T-helper 1 cell treated with Interleukin-12 subunit alpha and Interleukin-12 subunit beta and Interleukin-4 antibody, amounts not matched to agents 30 μg/mL and 1 μg/mL, for 36 hours (primary cell): ENCODE results near the gene PIGR.

ENCODE experiments used
- H3K27ac Mint-ChIP-seq: one replicate; pipeline ENCODE4 v1.8.0; 2021; ENCODE audit warnings: mild to moderate bottlenecking, mixed read lengths
- H3K27me3 Mint-ChIP-seq: one replicate; pipeline ENCODE4 v1.8.0; 2021; ENCODE audit warnings: low read depth, mixed read lengths
- H3K36me3 Mint-ChIP-seq: one replicate; pipeline ENCODE4 v1.8.0; 2021; ENCODE audit warnings: low read depth, mixed read lengths
- H3K4me1 Mint-ChIP-seq: one replicate; pipeline ENCODE4 v1.8.0; 2021; ENCODE audit warnings: low read depth, mixed read lengths
- H3K4me3 Mint-ChIP-seq: one replicate; pipeline ENCODE4 v1.8.0; 2021; ENCODE audit warnings: mild to moderate bottlenecking, moderate library complexity, mixed read lengths
- H3K9me3 Mint-ChIP-seq: one replicate; pipeline ENCODE4 v1.8.0; 2021; ENCODE audit warnings: mixed read lengths

The PIGR gene

DNA sequence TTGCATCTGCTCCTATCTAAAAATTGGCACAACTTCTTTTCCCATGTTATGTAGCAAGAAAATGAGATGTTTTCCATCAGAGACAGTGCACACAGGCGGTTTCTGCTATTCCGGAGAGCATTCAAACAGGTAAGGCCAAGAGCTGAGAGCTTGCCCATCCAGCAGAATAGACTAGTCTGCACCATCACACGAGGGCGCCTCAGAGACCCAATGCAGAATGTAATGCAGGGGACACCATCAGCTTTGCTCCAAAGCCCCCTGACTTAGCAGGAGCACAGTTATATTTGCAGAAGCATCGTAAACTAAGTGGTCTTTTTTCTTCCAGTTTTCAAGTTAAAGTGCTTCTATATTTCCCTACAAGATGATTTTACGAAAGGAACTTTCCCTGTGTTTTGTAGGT, 44.3 kb downstream of the PIGR start:
- no peaks in the 10 kb centered on the region for H3K9me3 Mint-ChIP-seq
- H3K27me3 Mint-ChIP-seq, result no peaks in the 10 kb centered on the region
- H3K4me3 Mint-ChIP-seq, result no peak overlapping the region
- no peak overlapping the region for H3K27ac Mint-ChIP-seq
- peaks cover 40% of the 10 kb centered on the region for H3K36me3 Mint-ChIP-seq
- H3K4me1 Mint-ChIP-seq, result peaks cover 37% of the 10 kb centered on the region

GRCh38 chr1:206900149-206900548, 46.1 kb downstream of the PIGR start:
- H3K4me1 Mint-ChIP-seq, result peaks cover 26% of the 10 kb centered on the region
- no peak overlapping the region for H3K27ac Mint-ChIP-seq
- H3K36me3 Mint-ChIP-seq, result peaks cover 27% of the 10 kb centered on the region
- H3K4me3 Mint-ChIP-seq, result no peak overlapping the region
- H3K9me3 Mint-ChIP-seq, result no peaks in the 10 kb centered on the region
- no peaks in the 10 kb centered on the region for H3K27me3 Mint-ChIP-seq

DNA sequence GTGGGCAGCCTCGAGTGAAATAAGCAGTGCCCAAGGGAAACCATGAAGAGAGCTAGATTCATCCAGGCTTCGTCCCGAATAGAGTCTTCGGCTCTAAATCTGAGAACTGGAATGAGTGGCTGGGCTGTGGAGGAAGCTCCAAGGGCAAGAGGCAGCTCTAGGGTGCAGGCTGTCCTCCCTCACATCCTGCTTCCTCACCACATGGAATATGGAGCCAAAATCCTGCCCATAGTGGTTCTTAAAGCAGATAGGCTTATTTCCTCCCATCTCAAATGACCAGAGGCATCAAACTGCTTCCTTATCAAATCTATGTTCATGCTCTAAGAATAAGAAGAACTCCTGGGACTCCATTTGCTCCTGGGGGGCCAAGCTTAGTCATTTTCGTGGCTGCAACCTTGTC, 46.5 kb downstream of the PIGR start:
- Mint-ChIP-seq H3K9me3 (no peaks in the 10 kb centered on the region), H3K27ac (no peak overlapping the region), H3K36me3 (peaks cover 23% of the 10 kb centered on the region), H3K4me1 (peaks cover 21% of the 10 kb centered on the region), H3K4me3 (no peak overlapping the region), H3K27me3 (no peaks in the 10 kb centered on the region)

DNA sequence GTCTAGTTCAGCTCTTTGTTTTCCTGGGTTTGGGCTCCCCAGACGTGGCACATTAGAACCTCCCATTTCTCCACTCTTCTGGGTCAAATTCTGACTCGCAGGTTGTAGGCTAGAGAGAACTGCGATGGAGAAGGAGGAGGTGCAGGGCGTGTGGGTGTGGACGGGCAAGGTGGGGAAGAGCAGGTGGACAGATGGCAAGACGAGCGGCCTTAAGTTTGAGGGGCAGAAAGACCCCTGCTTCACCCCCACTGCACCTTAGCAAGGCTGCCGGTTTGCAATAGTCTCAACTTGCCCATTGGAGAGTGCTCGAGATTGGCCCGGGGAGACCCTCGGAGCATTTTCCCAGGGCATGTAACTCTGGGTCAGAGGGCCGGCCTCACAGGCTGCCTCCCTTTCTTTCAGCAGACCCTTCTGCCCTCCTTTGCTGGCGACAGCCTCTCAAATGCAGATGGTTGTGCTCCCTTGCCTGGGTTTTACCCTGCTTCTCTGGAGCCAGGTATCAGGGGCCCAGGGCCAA, 47.3 kb downstream of the PIGR start:
- Mint-ChIP-seq H3K9me3 (no peaks in the 10 kb centered on the region), H3K27me3 (peaks cover 3% of the 10 kb centered on the region), H3K27ac (no peak overlapping the region), H3K36me3 (peaks cover 15% of the 10 kb centered on the region), H3K4me1 (peaks cover 17% of the 10 kb centered on the region), H3K4me3 (no peak overlapping the region)

- Mint-ChIP-seq H3K4me3 (no peak overlapping the region), H3K4me1 (peaks cover 19% of the 10 kb centered on the region), H3K9me3 (no peaks in the 10 kb centered on the region), H3K27me3 (peaks cover 3% of the 10 kb centered on the region), H3K27ac (no peak overlapping the region), H3K36me3 (peaks cover 9% of the 10 kb centered on the region)
These were observed 48.0 kb downstream of the PIGR start for GRCh38 chr1:206898089-206898914.

GRCh38 chr1:206897175-206897574, 49.1 kb downstream of the PIGR start, which contains the start of gene IL24:
Gene IL24 (plus strand): TSS chr1:206897443. CDS start chr1:206897833, 390 bp downstream.
- Mint-ChIP-seq H3K9me3 (no peaks in the 10 kb centered on the region), H3K27me3 (peaks cover 3% of the 10 kb centered on the region), H3K27ac (no peak within 1 kb of the TSS), H3K4me3 (no peak within 1 kb of the TSS), H3K4me1 (peaks cover 19% of the 10 kb centered on the region), H3K36me3 (peaks cover 1% of the 10 kb centered on the region)

GRCh38 chr1:206896261-206896660, 50.0 kb downstream of the PIGR start:
- Mint-ChIP-seq H3K27ac (no peak overlapping the region), H3K36me3 (no peaks in the 10 kb centered on the region), H3K4me3 (no peak overlapping the region), H3K4me1 (peaks cover 21% of the 10 kb centered on the region), H3K9me3 (no peaks in the 10 kb centered on the region), H3K27me3 (peaks cover 3% of the 10 kb centered on the region)

GRCh38 chr1:206895837-206896242, 50.4 kb downstream of the PIGR start:
- Mint-ChIP-seq H3K36me3 (no peaks in the 10 kb centered on the region), H3K4me3 (no peak overlapping the region), H3K27ac (no peak overlapping the region), H3K27me3 (peaks cover 3% of the 10 kb centered on the region), H3K9me3 (no peaks in the 10 kb centered on the region), H3K4me1 (peaks cover 26% of the 10 kb centered on the region)

- Mint-ChIP-seq H3K9me3 (no peaks in the 10 kb centered on the region), H3K4me3 (no peak overlapping the region), H3K36me3 (no peaks in the 10 kb centered on the region), H3K27ac (no peak overlapping the region), H3K27me3 (peaks cover 3% of the 10 kb centered on the region), H3K4me1 (peaks cover 30% of the 10 kb centered on the region)
These were observed 50.9 kb downstream of the PIGR start for GRCh38 chr1:206895325-206895724.

DNA sequence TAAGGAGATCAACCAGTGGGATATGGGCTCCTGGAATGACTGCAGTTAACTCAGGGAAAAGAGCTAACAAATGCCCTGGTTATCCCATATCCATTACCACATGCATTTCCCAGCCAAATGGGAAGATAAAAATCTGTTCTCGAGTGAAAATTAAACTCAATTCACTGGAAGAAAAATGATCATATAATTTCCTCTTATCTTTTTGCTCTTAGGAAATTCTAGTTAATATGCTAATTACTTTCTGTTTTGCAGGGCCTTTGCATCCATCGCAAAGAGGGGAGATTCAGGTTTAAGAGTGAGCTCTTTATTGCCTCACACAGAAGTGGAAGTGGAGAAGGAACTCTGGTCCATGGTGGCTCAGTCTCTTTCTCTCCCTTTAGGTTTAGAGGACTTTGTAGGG, 52.9 kb downstream of the PIGR start:
- H3K27me3 Mint-ChIP-seq, result peaks cover 3% of the 10 kb centered on the region
- H3K4me1 Mint-ChIP-seq, result peaks cover 38% of the 10 kb centered on the region
- H3K27ac Mint-ChIP-seq, result no peak overlapping the region

GRCh38 chr1:206892351-206892984, 53.8 kb downstream of the PIGR start:
- Mint-ChIP-seq H3K27ac (no peak overlapping the region), H3K4me3 (no peak overlapping the region), H3K36me3 (no peaks in the 10 kb centered on the region), H3K9me3 (no peaks in the 10 kb centered on the region), H3K4me1 (peaks cover 37% of the 10 kb centered on the region), H3K27me3 (peaks cover 6% of the 10 kb centered on the region)

More for the DNA sequence above, 52.9 kb downstream of the PIGR start:
- H3K36me3 Mint-ChIP-seq, result no peaks in the 10 kb centered on the region
- H3K4me3 Mint-ChIP-seq, result no peak overlapping the region
- no peaks in the 10 kb centered on the region for H3K9me3 Mint-ChIP-seq

DNA sequence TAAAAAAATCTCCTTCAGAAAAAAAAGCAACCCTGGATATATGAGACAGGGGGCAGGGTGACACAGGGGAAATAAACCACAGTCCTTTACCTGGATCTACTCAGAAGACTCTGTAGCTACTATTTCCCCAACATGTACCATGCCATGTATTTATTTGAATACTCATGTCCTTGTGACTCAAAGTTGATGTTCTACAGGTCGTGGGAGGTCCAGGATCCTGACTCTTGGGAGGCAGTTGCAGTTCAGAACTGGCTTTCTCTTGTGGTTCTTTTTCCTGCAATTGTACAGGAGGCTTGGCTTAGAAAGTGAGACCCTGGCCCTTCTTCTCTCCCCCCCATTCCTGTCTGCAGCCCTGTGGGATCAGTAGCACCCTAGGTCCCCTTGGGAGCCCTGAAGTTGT, 54.9 kb downstream of the PIGR start:
- Mint-ChIP-seq H3K4me1 (peaks cover 30% of the 10 kb centered on the region), H3K27ac (no peak overlapping the region), H3K9me3 (no peaks in the 10 kb centered on the region), H3K27me3 (peaks cover 13% of the 10 kb centered on the region), H3K4me3 (no peak overlapping the region), H3K36me3 (no peaks in the 10 kb centered on the region)

GRCh38 chr1:206890125-206891060, 55.9 kb downstream of the PIGR start:
- peaks cover 13% of the 10 kb centered on the region for H3K27me3 Mint-ChIP-seq
- no peaks in the 10 kb centered on the region for H3K9me3 Mint-ChIP-seq
- H3K4me1 Mint-ChIP-seq, result peaks cover 29% of the 10 kb centered on the region
- no peaks in the 10 kb centered on the region for H3K36me3 Mint-ChIP-seq
- H3K4me3 Mint-ChIP-seq, result no peak overlapping the region
- H3K27ac Mint-ChIP-seq, result no peak overlapping the region

- no peaks in the 10 kb centered on the region for H3K36me3 Mint-ChIP-seq
- H3K4me1 Mint-ChIP-seq, result peaks cover 23% of the 10 kb centered on the region
- H3K9me3 Mint-ChIP-seq, result no peaks in the 10 kb centered on the region
- H3K27ac Mint-ChIP-seq, result no peak overlapping the region
- H3K4me3 Mint-ChIP-seq, result no peak overlapping the region
- H3K27me3 Mint-ChIP-seq, result peaks cover 23% of the 10 kb centered on the region
These were observed 58.6 kb downstream of the PIGR start for GRCh38 chr1:206887701-206888100.
